Central memory CD4-positive, alpha-beta T cell (primary cell): Measurements from ENCODE around the gene SUCLG2.

Source experiments
- DNase-seq: peaks from one replicate; pipeline ENCODE4 v3.0.0; 2022

The SUCLG2 gene

DNA sequence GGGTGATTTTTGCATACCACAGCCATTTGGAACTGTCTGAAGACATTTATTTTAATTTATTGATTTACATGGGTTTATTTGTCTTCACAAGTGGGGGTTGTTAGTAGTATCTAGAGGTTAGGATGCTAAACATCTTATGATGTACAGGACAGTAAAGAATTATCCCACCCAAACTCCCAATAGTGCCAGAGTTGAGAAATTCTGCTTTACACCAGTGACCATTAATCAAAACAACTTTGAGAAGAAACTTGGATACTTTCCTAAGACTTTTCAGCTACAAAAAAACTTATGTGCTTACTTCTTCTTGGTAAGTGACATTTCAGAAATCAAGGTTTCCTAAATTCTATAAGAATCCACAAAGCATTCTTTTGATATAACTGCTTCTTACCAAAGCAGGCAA is 156.7 kb downstream of the SUCLG2 start:
- DNase-seq: no peak

DNA sequence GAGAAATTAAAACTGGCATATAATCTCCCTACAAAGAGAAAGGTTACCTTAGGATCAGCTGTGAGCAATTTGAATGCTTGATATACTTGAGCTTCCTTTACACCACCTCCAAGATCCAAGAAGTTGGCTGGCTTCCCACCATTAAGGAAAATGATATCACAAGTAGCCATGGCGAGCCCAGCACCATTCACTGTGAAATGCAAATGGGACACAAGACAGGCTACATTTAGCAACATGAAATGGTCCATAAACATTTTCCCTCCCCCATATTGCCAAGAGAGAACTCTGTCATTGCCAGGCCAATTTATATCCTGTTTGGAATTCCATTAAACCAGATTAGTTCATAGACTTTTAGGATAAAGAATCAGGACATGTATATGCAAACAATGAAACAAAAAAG is 158.7 kb downstream of the SUCLG2 start:
- DNase-seq: no peak

DNA sequence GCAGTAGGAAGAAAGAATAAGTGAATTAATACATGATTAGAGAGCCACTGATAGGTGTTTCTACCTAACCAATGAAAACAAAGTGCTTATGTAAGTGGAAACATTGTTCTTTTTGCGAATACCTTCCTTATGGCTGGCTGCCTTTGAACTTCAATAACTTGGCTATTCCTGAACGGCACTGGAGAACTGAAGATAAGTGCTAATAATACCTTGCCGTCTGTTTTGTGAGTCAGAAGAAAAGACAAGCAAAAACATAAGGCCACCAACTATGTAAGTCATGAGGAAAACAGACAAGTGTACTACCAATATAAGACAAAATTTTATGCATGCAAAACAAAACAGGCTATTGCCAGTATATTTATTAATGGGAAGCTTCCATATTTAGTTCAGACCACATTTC is 160.6 kb downstream of the SUCLG2 start:
- no peak for DNase-seq

DNA sequence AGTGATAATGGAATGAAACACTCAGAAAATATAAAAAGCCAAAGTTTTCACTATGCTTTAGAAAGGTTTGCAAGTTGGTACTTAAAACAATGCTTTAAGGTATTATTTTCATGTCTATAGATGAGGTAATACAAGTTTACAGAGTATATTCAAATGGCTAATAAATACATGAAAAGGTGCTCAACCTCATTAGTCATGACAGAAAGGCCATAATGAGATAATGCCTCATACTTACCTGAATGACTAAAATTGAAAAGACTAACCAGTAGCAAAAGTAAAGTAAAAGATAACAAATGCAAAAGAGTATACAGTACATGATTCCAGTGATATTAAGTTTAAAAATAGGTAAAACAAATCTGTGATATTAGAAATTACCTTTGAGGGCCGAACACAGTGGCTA is 163.8 kb downstream of the SUCLG2 start:
- DNase-seq: no peak

DNA sequence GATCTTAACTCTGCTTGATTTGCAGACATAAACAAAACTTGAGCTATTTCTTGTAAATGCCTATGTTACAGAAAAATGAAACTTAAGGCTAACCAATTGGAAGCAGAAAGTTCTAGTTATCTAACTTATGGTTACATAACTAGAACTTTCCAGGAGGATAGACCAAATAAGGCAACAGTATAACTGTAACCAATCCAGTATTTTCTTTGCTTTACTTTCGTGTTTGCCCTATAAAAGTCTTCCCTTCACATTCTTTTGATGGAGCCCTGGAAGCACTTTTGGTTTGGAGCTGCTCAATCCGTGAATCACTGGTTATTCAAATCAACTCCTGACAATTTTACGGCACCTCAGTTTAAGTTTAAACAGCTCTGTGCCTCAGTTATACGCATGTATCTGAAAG is 164.6 kb downstream of the SUCLG2 start:
- no peak for DNase-seq

DNA sequence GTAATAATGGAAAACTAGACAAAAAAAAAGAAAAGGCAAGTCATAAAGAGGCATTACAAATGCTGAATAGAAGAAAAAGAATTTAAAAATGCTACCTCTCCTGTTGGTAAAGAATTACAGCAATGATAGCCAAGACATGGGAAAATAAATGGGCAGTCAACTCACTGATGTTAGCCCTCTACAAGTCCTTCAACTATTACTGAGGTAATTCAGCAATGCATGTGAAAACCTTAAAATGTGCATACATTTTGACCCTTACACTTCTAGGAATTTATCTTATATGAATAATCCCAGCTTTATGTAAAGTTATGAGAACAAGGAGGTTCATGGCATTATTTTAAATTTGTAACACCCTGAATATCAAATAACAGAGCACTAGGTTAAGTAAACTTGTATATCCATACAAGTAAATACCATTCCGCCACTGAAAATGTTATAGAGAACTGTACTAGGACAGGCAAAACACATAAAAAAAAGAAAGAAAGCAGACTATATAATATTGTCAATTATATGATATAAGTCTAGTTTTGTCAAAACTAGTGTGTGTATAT is 166.8 kb downstream of the SUCLG2 start:
- DNase-seq: no peak

DNA sequence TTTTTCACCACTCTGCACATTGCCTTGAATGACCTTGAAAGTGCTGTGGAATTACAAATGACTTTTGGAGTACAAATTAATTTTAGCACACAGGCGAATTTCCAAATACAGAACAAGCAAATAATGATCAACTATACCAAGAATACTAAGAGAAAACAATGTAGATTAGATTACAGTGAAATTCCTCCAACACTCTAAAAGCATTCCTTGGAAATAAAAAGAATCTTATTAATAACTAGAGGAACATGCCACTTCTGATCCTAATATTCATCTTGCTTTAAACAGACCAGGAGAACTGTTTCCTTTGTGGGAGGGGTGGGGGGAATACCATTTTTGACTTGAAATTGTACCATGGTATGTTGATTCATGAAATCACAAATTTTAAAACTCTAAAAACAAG is 167.5 kb downstream of the SUCLG2 start:
- DNase-seq: no peak

DNA sequence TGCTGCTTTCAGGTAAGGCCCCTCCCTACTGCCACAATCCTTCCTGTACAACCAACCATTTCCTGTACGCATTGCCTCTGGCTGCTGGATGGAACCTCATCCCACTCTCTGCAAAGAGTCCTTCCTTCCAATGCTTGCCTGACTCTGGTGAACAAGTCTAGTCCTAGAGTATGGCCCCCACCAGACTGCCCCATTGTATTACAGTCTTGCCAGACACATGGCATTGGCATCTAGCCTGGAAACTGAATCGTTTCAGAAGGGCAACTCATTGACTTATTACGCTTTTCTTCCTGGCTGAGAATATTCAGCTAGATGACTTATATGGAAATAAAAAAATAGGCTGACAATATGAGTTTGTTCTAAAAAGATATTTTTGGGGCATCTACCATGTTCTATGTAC is 170.3 kb downstream of the SUCLG2 start:
- DNase-seq: no peak

DNA sequence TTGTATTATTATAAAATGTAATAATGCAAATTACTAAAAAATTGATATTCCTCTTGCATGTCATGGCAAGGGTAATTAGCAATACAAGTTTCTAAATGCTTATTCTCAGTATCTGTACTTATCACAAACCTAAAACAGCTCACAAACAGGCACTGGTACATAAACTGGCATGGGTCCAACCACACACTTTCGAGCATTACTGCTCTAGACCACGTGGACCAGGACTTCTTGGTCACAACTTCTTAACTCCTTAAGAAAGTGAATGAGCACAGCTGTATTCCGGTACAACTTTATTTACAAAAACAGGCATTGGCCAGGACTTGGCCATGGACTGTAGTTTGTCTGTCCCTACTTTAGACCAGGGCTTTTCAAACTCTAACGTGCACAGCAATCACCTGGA is 173.3 kb downstream of the SUCLG2 start:
- DNase-seq: no peak

DNA sequence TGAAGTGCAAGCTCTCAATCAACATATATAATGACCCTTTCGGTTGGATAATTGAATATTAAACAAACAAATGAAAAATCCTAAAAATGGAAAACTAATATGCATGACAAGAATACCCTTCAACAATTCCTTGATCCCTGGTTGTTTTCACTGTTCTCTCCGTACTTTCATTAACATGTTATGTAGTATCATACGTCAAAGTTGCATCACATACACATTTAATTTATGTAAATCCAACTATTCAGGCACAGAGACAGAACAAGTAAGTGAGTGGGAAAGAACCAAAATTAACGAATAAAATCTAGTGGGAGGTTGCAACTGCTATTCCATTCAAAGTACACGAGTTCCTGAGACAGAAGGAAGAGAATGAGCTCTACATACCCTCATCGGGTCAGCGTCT is 176.0 kb downstream of the SUCLG2 start:
- DNase-seq: no peak

DNA sequence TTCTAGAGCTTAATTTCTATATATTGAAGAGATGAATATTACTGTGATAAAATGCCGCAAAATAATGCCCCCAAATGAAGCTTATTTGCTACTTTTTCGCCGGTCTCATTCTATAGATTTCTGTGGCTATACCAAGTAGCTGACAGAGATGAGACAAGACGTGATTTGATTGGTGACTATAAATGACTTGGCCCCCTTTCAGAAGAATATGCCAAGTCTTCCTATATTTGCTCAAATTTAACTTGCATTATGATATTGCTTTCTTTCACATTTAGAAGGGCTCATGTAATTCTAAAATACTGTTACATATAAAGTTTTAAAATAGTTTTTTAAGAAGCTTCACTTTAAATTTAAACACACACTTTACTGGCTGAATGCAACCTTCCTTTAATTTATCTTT is 180.1 kb downstream of the SUCLG2 start:
- DNase-seq: no peak

DNA sequence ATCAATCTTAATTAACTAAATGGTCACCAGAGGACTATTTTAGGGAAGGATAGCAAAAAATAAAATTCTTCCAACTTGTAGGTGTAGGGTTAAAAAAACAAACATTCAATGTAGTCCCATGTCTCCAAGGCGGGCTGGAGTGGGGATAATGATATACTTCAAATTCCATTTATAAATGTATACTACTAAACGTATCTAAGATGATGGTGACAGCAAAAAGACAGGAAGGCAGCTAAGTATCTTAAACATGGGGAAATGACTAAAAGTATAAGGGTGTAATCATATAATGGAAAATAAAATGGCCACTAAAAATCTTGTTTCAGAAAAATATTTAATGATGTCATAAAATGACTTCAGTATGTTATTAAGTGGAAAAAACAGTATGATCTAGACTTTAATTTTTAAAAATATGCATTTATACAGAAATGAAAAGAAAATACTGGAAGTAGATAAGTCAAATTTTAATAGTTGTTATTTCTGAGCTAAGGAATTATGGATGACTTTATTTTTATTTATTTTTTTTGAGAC is 181.7 kb downstream of the SUCLG2 start:
- no peak for DNase-seq

DNA sequence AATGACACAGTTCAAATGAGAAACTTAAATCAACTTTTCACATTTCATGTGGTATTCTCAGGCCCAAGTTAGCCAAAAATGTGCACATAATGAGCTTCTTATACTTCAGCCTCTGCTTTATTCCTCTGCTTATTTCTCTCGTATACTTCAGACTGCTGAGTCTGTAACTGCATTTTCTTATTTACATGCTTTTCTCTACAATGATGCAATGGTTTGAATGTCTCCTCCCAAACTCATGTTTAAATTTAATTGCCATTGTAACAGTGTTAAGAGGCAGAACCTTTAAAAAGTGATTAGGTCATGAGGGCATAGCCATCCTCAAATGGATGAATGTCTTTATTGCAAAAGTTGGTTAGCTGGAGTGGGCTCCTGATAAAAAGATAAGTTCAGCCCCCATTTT is 184.2 kb downstream of the SUCLG2 start:
- DNase-seq: no peak

DNA sequence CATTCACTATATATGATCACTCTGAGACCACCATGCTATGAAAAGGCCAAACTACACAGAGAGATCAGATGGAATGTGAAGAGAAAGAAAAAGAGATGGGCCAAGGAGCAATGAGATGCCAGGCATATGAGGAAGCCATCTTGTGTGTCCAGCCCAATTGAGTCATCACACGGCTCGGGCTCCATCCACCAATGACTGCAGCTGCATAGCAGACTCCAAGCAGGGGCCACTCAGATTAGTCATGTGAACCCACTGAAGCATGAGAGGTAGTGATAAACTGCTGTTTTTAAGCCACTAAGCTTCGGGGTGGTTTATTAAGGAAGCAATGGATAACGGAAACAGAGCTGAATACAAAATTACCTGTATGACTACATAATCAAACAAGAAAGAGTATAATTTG is 185.9 kb downstream of the SUCLG2 start:
- DNase-seq: no peak

DNA sequence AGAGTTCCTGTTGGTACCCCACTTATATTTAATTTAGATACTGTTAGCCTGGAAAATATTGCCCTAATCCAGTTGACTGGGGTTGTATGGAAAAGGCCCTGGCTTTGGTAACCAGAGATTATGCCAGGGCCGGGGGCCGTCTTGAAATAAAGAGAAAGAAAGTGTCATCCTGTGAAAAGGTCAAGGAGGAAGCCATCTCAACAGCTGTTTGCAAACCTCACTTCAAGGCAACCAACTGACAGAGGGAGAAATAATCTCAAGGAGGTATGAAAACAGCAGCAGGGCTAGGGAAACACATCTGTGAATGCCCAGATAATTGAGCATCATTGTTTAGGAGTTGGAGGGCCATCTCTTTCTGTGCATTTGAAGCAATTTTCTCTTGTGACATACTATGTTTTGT is 190.8 kb downstream of the SUCLG2 start:
- DNase-seq: no peak

DNA sequence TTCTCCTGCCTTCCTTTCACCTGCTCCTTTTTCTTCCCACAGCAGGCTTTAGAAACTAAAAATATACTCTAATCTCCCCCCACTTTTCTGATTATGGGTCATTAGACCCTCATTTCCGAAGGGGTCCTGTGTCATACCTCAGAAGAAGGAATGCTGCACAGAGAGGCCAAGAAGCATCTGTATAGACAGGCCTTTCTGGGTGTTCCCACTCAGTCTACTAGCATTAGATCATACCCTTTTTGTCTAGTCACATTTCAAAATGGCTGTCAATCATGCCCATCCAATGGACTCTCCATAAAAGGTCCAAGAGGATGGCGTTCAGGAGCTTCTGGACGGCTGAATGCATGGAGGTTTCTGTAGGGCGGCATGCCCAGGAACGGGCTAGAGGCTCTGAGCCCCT is 192.2 kb downstream of the SUCLG2 start:
- no peak for DNase-seq

DNA sequence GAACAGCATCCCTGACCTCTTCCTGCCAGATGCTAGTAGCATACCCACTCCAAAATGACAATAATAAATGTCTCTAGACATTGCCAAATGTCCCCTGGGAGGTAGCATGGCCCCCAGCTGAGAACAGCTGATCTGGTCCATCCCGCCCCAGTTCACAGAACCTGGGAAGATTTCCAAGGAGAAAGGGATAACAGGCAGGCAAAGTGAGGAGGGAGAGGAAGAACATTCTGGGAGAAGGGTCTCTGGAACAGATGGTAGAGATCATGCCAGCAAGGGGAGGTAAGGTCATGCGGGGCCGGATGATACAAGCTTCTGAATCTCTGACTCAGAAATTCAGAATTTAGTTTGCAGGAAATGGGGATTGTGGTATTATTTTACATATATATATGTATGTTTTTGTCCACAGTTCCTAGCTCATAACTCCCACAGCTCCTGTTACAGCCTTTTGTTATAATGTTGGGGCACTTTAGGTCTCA is 192.7 kb downstream of the SUCLG2 start:
- no peak for DNase-seq

DNA sequence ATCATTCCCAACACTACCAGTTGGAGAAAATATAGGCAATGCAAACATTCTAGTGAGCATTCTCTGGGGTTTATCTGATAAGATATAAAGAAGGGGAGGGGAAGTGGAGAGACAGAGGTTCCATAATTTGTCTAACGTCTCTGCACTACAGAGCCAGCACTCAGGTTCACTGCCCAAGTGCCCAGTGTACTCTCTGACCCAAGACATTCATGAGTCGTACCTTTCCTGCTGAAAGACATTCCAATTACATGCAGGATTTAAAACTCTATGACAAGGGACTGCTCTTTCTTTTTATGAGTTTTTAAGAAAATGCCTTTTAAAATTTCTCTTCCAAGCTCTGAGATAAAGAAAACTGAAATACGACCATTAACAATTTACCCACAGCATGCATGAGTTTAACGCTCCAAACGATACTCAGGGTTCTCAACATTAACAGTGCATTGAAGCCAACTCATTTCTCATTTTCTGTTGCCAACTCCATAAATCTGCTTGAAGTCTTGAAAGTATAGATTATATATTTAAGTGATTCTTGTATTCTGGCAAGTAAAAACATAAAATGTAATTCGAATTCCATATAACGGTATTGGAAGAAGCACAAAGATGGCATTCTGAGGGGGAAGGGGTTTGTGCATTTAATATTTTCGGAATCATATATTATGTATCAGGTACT is 193.4 kb downstream of the SUCLG2 start:
- DNase-seq: no peak

DNA sequence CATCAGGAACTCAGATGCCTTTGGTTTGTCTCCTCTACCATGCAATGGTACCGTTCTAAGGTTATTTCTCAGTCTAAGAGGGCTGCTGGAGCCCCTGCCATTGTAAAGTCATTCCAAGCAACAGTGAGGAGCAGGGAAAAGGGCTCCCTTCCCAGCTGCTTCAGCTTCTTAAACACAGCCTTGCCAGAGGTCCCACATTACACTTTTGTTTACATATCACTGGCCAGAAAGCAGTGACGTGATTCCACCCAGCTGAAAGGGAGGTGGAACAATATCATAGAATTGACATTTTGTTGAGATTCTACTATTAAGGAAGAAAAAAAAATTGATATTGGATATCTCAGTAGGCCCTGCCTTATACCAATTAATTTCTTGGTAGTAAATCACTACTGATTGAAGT is 194.6 kb downstream of the SUCLG2 start:
- no peak for DNase-seq

DNA sequence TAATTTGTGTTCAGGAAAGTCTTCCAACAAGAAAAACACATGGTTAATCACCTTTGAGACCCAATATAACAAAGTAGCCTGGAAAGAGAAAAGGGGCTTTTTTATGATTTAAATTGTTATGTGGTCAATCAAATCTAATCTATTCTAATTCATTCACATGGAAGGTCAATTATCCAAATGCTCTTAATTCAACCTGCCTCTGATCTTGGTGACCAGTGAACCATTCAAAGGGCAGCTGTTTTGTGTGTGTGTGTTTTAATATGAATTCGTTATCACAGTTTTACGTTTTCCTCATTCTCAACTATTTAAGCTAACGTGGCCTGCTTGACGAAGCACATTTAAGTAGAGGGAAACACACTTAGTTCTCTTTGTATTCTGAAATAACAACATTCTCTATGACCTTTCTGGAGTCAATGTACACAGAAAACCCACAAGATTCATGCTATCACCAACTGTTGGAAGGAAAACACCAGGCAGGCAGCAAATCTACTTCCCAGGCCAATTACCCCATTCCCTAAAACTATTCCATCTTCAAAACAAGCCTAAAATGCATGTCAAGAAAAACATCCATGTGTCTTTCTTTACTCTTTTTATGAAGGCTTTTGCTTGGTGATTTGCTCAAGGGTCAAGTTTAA is 195.4 kb downstream of the SUCLG2 start:
- no peak for DNase-seq

DNA sequence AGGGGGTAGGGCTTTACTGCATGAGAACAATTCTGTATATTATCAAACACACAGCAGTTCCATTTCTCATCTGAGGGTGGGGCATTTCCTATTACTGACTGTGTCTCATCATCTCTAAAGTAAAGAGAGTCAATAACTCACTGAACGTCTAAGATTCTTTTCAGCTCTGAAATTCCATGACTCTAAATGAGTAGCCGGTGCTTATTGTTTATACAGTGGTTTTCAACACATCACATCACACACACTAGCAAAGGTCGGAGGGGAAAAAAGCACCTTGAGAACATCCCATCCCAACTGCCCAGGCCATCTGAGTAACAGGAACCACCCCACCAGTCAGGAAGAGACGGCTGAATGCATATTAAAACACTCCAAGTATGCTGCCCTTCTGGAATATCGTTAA is 196.0 kb downstream of the SUCLG2 start:
- no peak for DNase-seq

DNA sequence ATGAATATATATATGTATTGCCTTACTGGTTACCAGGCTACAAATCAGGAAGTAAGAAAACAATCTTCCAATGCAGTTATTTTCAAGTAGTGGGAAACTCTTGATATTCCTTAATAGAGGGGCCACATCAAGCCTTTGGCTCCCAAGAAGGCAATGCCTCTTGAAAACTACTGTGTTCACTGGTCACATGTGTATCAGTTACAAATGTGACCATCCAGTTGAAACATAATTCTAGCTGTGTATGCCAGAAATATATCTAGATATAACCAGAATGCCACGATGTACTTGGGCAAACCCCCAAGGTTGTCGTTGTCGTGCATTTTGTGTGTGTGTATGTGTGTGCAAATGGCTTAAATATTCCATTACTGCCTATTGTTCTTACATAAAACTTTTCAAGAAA is 200.8 kb downstream of the SUCLG2 start:
- DNase-seq: no peak

DNA sequence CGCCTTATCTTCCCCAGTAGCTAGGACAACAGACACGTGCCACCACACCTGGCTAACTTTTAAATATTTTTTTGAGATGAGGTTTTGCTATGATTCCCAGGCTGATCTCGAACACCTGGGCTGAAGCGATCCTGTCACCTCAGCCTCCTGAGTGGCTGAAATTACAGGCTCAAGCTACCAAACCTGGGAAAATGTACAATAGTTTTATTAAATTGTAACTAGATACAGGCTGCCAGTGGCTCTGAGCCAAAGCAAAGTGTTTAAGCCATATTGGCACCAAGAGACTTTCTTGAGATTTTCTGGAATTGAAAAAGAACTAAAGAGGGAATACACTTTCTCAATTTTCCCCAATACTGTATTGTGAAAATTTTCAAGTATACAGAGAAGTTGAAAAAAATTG is 204.3 kb downstream of the SUCLG2 start:
- no peak for DNase-seq

DNA sequence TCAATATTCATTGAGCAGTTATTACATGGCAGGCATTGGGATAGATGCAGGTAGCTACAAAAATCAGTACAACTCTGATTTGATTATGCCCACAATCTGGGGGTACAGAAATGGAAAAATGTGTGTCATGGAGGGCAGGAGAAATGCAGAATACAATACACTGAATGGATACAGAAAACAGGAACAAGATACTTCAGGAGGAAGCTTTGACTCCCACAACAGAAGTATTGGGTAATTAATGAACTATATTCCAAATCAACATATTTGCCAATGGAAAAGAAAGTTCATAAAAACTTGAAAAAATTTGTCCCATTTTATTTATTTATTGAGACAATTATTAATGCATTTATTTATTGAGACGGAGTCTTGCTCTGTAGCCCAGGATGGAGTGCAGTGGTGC is 207.0 kb downstream of the SUCLG2 start:
- no peak for DNase-seq
